GM12801 (cell line): ENCODE data around the gene CPB2.

Source experiments
- CTCF ChIP-seq: IDR thresholded peaks from one replicate; pipeline ENCODE4 v1.5.1; 2011; ENCODE audit warnings: control low read depth; ENCODE audit not compliant: insufficient read length; ENCODE audit errors: extremely low read depth

Gene CPB2

GRCh38 chr13:46116653-46117502 lies 12.0 kb upstream of the CPB2 start:
- TF ChIP-seq CTCF = no peak

GRCh38 chr13:46114613-46115012 lies 9.8 kb upstream of the CPB2 start:
- no peak for TF ChIP-seq CTCF

GRCh38 chr13:46113596-46113995 lies 8.8 kb upstream of the CPB2 start:
- no peak for TF ChIP-seq CTCF

- no peak for TF ChIP-seq CTCF
Measured at GRCh38 chr13:46111151-46111550, 6.3 kb upstream of the CPB2 start.

- no peak for TF ChIP-seq CTCF
Measured at GRCh38 chr13:46109451-46109850, 4.6 kb upstream of the CPB2 start.

- no peak for TF ChIP-seq CTCF
Measured at GRCh38 chr13:46106839-46107371, 2.1 kb upstream of the CPB2 start.

- TF ChIP-seq CTCF = no peak
Measured at GRCh38 chr13:46103037-46103436, 1.8 kb downstream of the CPB2 start.
